Cardiac septum (tissue), 1 donor: ENCODE results near the gene SLC12A1. TPM values are rescaled to one million over a fixed set of nuclear protein-coding genes. Genes with fewer than 3 reads are reported as not detected.

Experiments
- DNase-seq: peaks from one replicate; pipeline ENCODE4 v3.0.0-alpha.2; 2020; ENCODE audit warnings: low spot score
- intact Hi-C: fragments of 100-400 bp; cut with DNase I; formaldehyde crosslinking; loops from one replicate; pipeline ENCODE4 v1.14.0; 2022
- long read RNA-seq: library from polyadenylated mRNA; unstranded; transcript quantifications from one replicate; pipeline ENCODE4 v2.0.0, GENCODE V29; 2021
- total RNA-seq: library from RNA; stranded (reverse); fragmentation: NEBNext Ultra II Directional; extraction: Animal tissue kit (Norgen Biotek cat#: 25700); gene quantifications from one replicate; pipeline ENCODE4 v1.2.1, GENCODE V29; 2021
- donor health status: DM: no; HTN: no; CAD: no.

SLC12A1 gene
- not detected for total RNA-seq
- long read RNA-seq = 0 reads

DNA sequence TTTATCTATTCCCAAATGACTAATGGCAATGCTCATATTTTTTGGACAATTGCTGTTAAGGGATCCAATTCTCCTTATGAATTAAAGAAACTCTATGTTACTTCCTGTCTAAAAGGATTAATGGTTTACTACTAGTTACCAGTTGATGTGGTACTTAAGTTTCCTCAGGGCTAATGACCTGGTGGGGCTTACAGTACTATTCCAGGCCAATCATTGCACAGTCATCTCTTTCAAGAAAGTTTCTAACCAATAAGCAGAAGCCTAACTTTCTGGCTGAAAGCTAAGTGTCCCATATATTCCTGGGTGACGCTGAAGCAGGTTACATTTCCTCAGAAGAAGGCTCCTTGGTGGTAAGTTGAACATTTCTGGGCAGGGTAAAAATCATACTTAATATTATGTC is at the start of gene SLC12A1:
TSS of gene SLC12A1 (plus strand) at position 322 of the 400 bp plus-strand sequence. CDS start 1,418 bp downstream, outside the sequence.
- no peak for DNase-seq
- intact Hi-C loops = no loop called here

DNA sequence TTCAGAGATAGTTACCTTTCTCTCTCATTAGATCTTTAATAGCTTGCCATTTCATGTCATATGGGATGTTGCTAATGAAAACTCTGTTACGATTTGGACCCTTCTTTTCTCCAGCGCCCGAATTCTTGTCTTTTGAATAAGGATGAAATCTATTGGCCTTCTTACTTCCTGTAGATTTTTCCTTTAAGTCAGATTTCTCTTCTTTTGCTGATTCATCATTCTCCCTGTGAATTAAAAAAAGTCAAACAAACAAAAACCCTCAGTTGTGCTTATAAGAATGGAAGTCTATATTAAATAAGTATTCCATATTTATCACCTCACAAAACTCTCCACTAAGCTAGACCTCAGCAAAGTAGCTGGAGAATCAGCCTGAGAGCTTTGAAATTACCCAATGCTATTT is 37.5 kb upstream of the SLC12A1 start:
- DNase-seq = no peak
- intact Hi-C loops = no loop called here

DNA sequence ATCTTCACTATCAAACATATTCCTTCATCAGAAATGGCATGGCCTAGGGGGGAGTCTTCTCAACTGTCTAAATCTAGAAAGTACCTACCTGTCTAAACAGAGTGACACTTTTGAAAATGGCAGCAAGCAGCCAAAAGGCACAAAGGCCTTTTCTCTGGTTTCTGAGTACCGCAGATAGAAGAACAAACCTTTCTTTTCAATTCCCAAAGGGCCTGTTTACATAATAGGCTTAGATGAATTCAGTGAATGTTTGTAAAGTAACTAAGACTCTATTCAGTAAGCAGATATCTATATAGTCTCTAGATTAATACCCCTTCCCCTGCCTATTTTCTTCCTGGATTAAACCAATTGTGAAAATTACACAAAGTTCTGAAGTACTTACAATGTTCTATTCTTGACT is 35.1 kb upstream of the SLC12A1 start:
- intact Hi-C loops = loop anchor here (10.0 kb wide), 1 partner anchor 114 kb away; no protein-coding TSS in a partner anchor
- DNase-seq = no peak

DNA sequence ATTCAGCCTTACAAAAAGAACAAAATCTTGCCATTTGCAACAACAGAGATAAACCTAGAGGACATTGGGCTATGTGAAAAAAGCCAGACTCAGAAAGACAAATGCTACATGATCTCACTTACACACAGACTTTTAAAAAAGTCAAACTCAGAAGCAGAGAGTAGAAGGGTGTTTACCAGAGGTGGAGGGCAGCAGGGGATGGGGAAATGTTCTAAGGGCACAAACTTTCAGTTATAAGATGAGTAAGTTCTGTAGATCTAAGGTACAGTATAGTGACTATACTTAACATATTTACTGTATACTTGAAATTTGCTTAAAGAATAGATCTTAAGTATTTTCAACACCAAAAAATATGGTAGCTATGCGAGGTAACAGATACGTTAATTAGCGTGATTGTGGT is 31.0 kb upstream of the SLC12A1 start:
- no peak for DNase-seq
- intact Hi-C loops = loop anchor here (10.0 kb wide), 1 partner anchor 110 kb away; no protein-coding TSS in a partner anchor

DNA sequence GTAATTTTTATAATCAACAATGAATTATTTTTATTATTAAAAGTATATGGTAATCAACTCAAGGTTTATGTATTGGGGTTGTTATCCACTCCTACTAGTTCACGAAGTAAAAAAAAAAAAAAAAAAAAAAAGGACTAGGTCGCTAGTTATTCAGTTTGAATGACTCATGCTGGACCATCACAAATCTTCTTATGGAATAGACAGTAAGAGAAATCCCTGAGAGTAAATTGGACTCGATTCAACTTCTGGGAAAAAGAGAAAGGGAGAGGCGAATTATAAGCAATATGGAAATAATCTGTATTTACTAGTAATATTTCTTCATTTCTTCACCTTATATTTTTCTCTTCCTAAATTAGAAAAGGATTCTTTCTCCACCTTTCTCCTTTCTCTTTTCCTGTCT is 30.0 kb upstream of the SLC12A1 start:
- intact Hi-C loops = loop anchor here (10.0 kb wide), 1 partner anchor 109 kb away; no protein-coding TSS in a partner anchor
- no peak for DNase-seq

DNA sequence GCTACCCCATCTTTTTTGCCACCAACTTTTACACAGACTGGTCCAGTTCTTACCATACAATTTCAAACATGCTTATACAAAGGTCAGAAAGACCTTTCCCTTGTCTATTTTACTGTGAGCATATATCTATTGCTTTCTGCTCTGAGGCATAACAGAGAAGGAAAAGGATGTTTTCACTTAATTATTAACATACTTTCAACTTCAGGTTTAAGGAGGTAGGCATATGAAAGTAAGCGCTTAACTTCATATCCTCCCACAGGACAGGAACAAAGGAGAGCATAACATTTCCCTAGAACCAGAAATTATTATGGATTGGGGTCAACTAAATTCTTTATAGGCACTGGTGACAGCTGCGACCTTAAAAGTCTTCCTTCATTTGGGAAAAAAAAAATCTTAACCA is 29.1 kb upstream of the SLC12A1 start:
- intact Hi-C loops = loop anchor here (10.0 kb wide), 1 partner anchor 108 kb away; no protein-coding TSS in a partner anchor
- DNase-seq = no peak

DNA sequence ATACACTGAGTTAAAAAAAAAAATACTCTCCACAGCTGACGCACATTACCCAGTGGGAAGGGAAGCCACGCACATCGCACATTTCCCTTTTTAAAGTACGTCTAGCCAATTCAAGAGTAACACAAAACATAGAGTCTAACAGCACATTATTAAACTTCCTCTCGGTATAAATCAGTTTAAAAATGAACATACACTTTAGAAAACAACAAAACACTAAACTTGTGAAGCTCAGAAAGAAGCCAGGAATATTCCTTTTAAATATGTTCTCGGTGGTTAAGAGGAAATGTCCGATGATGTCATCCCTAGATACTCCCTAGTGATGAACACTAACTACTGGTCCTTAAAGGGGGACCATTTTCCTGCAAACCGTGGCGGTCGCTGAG is 28.7 kb upstream of the SLC12A1 start:
- intact Hi-C loops = loop anchor here (10.0 kb wide), 1 partner anchor 107 kb away; no protein-coding TSS in a partner anchor
- no peak for DNase-seq

DNA sequence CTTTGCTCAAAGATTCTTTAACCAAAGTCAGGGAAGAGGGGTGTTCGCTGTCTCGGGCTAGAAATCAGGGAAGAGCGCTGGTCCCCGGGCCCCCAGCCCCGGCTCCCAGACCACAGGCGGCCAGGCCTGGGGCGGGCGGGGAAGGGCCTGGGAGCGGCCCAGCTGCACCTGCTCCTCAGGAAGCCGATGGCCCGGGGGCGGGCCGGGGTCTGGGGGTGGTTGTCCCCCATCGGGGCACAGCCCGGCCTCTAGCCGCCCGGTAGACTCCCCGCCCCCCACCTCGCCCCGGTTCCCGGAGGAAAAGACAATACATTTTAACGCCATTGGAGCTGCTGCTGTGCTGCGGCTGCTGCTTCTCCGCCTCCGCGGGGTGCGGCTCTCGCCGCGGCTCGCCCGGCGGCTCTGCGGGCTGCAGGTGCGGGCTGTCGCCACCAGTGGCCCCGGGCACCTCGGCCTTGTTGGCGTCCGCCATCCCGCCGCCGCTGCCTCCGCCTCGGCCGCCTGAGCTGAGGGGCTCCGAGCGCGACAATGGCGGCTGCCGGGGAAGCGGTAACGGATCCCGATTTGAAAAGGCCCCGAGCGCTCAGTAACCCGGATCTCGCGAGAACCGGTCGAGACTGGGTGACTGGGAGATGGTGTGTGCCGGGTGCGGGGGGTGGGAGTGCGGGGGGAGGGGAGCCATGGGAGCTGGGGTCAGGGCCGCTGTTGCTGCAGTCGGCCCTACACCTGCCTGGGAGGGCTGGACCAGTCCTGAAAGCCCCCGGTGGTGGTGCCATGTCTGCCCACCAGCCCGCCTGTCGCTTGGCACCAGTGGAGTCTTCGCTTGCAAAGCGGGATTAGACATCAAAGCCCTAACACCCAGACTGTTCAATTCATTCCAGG is 28.1 kb upstream of the SLC12A1 start, which contains the start of gene MYEF2:
TSS of gene MYEF2 (minus strand) at position 530 of the 882 bp plus-strand sequence. CDS start at position 472, 58 bp downstream.
- DNase-seq = peak; percentile 77
- intact Hi-C loops = loop anchor here (10.0 kb wide), 1 partner anchor 107 kb away; no protein-coding TSS in a partner anchor

DNA sequence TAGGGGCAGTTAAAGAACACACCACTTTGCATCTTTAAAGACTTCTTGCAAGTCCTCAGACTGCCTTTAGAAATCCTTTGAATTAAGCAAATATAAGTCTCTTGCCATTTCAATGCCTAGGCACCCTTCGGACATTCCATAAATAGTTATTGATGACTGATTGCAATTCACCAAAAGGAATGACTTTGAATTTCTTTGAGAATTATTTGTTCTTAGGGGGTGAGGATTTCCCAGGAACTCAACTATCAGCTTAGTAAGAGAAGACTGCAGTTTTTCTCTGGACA is 27.5 kb upstream of the SLC12A1 start:
- intact Hi-C loops = loop anchor here (10.0 kb wide), 1 partner anchor 106 kb away; no protein-coding TSS in a partner anchor
- DNase-seq = no peak

DNA sequence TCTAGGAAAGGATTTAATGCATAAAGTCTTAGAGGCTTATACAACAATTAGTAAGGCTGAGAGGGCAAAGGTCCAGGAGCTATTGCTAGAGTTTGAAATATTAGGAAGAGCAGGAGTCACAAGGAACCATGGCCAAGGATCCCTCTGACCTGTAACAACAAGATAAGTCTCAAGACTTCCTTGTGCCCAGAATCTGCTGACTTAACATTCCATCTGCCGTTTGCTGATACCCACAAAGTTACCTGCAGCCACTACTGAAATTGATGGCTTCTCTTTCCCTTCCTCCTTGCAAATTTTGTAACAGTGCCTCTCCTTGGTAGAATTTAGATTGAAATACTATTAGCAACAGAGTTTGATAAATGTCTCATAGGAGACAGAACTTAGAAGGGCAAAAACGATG is 23.4 kb upstream of the SLC12A1 start:
- intact Hi-C loops = no loop called here

DNA sequence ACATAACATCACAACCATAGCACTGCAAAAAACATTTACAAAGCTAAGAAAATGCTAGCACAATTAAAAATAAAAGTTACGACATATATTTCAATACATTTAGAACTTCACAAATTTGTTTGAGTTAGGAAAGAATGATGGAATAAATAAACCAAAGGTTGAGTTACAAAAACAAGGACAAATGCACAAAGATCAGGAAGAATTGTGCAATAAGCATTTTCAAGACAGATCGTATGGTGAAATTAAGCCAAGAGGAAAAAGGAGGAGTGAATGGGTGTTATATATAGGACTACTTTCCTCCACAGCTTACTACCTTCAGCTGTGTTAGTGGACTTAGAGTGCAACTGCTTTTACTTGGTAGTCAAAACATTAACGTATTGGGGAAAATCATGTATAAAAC is 20.6 kb upstream of the SLC12A1 start:
- intact Hi-C loops = no loop called here
- no peak for DNase-seq

More for the DNA sequence above, 23.4 kb upstream of the SLC12A1 start:
- no peak for DNase-seq

DNA sequence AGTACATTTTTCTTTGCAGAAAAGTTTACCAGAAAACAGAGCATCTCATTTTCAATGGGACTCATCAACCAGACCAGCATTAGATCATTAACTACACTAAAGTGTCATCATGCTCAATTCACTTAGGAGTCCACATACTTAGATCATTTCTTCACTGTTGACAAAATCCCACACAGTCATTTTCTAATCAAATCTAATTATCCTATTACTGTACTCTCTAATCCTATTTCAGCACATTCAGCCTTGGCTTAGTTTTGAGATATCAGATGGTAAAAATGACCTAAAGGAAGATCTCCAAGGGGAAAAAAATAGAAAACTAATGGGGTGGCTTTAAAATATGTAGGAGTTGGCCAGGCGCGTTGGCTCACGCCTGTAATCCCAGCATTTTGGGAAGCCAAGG is 19.8 kb upstream of the SLC12A1 start:
- intact Hi-C loops = no loop called here

DNA sequence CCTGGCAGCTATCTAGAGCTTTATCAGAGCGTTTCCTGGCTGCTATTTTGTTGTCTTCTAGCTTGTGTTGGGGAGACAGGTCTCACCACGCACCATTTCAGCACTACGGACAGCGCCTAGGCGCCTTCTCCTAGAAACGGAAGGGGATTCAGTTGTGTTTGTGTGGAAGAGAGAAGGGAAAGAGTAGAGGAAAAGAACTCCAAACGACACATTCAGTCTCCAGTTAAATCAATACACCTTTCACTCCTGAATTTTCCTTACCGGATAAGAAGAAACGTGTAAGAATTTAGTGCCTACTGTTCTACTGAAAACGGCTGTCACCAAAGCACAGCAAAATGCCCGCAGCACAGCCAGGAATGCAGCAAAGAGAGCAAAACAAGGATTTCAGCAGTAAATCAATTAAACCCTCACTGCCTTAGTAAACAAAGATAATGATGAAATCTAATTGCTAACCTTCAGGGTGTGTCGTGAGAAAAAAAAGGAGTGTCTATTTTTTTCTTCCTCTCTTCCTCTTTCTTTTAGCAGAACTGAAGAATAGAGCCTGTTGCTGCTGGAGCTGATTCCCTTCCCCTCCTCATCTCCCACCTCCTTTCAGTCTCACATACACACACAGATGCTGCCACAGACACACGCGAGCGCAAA is 15.0 kb upstream of the SLC12A1 start:
- intact Hi-C loops = no loop called here
- DNase-seq = peak; percentile 75

More for the DNA sequence above, 19.8 kb upstream of the SLC12A1 start:
- DNase-seq = no peak

DNA sequence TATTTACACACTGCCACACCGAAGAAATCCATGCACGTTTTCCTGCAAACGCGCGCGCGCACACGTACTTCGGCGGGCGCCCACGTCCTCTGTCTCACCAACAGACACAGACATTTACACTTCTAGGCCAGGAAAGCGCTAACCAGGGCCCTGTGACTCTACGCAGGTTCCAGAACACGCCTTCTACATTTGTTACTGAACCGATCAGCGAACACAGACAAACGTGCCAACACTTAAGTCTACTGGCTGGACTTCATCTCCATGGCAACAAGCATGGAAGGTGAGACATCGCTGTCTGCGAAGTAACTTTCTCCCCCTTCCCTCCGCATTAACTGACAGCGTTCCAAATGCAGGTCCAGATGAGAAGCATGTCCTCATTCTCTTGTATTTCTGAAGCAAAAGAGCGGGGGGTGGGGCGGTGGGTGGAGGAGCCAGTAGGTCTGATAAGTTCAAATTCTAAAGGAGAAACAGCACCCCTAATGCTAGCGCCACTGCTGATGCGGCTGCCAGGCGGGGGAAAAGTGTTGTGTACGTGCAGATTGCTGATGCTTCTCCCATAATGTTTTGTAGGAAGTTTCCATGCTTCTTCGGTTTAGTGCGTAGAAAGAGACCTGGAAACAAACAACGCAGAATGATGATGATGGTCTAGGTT is 14.4 kb upstream of the SLC12A1 start, which contains the start of gene CTXN2:
TSS of gene CTXN2 (plus strand) at position 92 of the 652 bp plus-strand sequence. CDS start 9,636 bp downstream, outside the sequence.
- intact Hi-C loops = no loop called here
- no peak for DNase-seq

DNA sequence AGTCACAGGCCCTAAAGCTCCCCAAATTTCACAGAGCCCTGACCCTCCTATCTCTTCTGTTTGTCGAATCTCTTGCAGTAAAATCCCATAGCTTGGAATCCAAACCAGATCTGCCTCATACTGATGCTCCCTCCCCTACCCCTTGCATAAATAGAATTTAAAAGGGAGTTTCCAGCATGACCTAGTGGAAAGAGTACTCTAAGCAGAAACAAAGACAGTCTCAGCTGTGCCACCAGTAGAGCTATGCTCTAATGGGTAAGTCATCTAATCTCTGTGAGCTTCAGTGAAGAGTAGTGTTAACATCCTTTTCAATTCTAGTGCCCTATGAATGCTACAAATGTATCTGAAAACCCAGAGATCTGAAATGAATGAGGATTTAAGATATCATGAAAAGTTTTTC is 4.0 kb upstream of the SLC12A1 start:
- intact Hi-C loops = no loop called here
- no peak for DNase-seq

DNA sequence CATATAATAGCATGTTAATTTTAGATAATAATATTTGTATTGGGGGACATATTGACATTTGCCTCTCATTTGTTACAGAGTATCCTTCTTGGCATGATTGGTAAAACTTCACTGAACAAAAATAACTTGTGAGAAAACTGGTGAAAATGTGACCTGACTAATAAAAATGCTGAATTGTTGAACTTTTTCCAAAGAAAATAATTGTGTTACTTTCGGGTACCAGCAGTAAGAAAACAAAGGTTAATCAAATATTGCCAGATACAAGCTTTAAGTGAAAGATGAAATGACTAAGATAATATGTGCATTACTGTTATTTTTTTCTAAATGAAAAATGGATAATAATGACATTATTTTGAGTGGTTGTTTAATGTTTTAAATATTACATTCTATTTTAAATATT is 15.2 kb downstream of the SLC12A1 start:
- intact Hi-C loops = no loop called here
- no peak for DNase-seq

DNA sequence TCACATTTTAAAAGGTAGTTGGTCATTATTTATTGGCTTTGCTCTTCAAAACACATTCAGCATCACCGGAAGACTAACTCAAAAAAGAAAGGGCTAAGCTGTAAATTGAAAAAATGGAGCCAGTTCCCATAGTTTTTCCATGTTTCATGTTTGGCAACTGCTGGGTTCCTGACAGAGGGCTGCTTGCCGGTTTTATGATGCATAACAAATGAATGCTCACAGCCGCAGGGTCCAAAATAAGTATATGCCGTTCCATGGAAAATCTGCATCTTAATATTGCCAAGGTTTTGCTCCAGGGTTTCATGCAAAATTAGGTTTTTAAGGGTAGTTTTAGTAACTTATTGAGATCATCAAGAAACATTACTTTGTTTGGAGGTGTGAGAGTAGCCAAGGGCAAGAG is 15.8 kb downstream of the SLC12A1 start:
- no peak for DNase-seq
- intact Hi-C loops = no loop called here

DNA sequence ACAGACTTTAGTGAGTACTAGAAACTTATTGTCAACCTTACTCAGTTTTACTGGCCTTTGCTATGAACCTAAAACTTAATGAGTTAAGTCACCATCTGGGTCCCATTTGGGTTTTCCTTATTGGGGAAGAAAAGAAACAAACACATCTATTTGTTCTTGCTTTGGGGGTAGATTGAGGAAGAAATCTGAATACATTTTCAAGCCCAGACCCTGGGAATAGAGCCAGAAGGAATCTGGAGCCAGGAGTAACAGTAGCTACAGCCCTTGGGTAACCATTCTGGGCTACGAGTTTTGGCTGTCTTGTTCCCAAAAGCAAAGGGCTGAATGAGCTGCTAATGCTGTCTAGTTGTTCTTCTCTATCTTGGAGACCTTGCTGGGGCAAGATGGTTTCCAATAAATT is 16.5 kb downstream of the SLC12A1 start:
- DNase-seq = no peak
- intact Hi-C loops = no loop called here

DNA sequence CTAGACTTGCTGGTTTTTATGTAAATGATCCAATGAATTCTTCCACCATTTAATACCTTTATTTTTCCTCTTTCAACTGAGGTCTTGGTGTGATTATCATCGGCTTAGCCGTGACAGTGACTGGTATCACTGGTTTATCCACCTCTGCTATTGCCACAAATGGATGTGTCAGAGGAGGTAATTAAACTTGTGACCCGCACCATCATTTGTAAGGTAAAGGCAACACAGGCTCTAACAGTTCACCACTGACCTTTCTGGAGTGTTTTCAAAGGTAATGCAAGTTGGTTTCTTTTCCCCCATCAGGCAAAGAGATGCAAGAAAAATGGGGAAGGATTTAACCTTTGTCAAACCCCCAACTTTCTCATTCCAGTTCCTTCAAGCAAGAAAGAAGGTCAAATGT is 19.7 kb downstream of the SLC12A1 start:
- no peak for DNase-seq
- intact Hi-C loops = no loop called here

DNA sequence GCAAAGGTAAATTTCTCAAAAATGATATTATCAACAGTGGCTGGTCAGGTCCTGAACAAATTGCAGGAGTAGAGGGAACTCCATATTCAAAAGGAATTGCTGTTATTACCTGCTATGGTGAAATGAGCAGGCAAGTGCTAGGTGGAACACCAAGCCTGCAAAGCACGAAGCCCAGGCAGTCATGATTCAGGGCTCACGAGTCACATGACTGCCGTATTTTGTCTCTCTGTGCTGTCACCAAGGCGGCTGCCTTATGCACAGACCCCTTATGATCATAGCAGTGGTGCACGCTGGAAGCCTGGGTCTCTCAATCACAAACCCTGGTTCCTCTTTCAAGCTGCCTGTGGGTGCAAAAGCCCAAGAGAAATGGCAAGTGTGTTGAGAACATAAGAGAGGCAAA is 24.4 kb downstream of the SLC12A1 start:
- DNase-seq = no peak
- intact Hi-C loops = no loop called here
